Measurements from ENCODE around the gene LRRC17. TPM values are rescaled to one million over a fixed set of nuclear protein-coding genes. Genes with fewer than 3 reads are reported as not detected.
A peak's percentile ranks its signal among the peaks of the same experiment; 100 is the strongest.

The LRRC17 gene
- total RNA-seq, 6 experiments from 2014 or later, result 0.64 to 1.8 (median 1.3) TPM

GRCh38 chr7:102890292-102890970 lies 22.4 kb upstream of the LRRC17 start:
- ATAC-seq, result peak in 1 of 4 donors; percentile 31
- no peaks in the 10 kb centered on the region for H3K36me3 ChIP-seq
- H3K27ac ChIP-seq, result no peak overlapping the region

GRCh38 chr7:102890971-102891692 lies 21.7 kb upstream of the LRRC17 start:
- TF ChIP-seq POLR2A (IDR thresholded peaks at IDR 0.05), result no peak
- TF ChIP-seq CTCF (IDR thresholded peaks at IDR 0.05), result no peak
- DNase-seq (no peak), ATAC-seq (no peak)
- no peaks in the 10 kb centered on the region for H3K36me3 ChIP-seq
- WGBS (ENCODE audit: insufficient coverage, low coverage, low lambda C conversion rate, missing lambda C conversion rate), result 69% methylated on average over 5 of the region's 5 CpGs
- H3K9me3 ChIP-seq, result no peaks in the 10 kb centered on the region
- no peak overlapping the region for H3K27ac ChIP-seq
- H3K27me3 ChIP-seq, result no peaks in the 10 kb centered on the region
- no peak overlapping the region for H3K4me3 ChIP-seq
- H3K4me1 ChIP-seq, result no peaks in the 10 kb centered on the region
- intact Hi-C loops (cut with DNase I), result no loop called here

More at GRCh38 chr7:102890292-102890970, 22.4 kb upstream of the LRRC17 start:
- WGBS (ENCODE audit: insufficient coverage, low coverage, low lambda C conversion rate, missing lambda C conversion rate), result 69% methylated on average over 2 of the region's 2 CpGs
- Histone ChIP-seq H3K9me3 (no peaks in the 10 kb centered on the region), H3K4me1 (no peaks in the 10 kb centered on the region), H3K27me3 (no peaks in the 10 kb centered on the region), H3K4me3 (no peak overlapping the region)
- DNase-seq, result no peak
- intact Hi-C loops (cut with DNase I), result no loop called here
- TF ChIP-seq CTCF (IDR thresholded peaks at IDR 0.05) (no peak), POLR2A (IDR thresholded peaks at IDR 0.05) (no peak)

GRCh38 chr7:102891693-102892261 lies 21.0 kb upstream of the LRRC17 start:
- no peaks in the 10 kb centered on the region for H3K4me1 ChIP-seq
- no peaks in the 10 kb centered on the region for H3K9me3 ChIP-seq
- no peak overlapping the region for H3K4me3 ChIP-seq
- WGBS (ENCODE audit: insufficient coverage, low coverage, low lambda C conversion rate, missing lambda C conversion rate), result 72% methylated on average over 1 of the region's 1 CpG
- no peak for TF ChIP-seq POLR2A (IDR thresholded peaks at IDR 0.05)
- no peak for TF ChIP-seq CTCF (IDR thresholded peaks at IDR 0.05)
- no peak overlapping the region for H3K27ac ChIP-seq
- ATAC-seq, result peak in 1 of 4 donors; percentile 74
- DNase-seq, result no peak
- intact Hi-C loops (cut with DNase I), result no loop called here
- no peaks in the 10 kb centered on the region for H3K36me3 ChIP-seq
- H3K27me3 ChIP-seq, result no peaks in the 10 kb centered on the region

- no peaks in the 10 kb centered on the region for H3K27me3 ChIP-seq
- intact Hi-C loops (cut with DNase I), result no loop called here
- H3K27ac ChIP-seq, result no peak overlapping the region
- no peaks in the 10 kb centered on the region for H3K36me3 ChIP-seq
- TF ChIP-seq CTCF (IDR thresholded peaks at IDR 0.05), result no peak
- TF ChIP-seq POLR2A (IDR thresholded peaks at IDR 0.05), result no peak
- DNase-seq (no peak), ATAC-seq (peak; percentile 33 to 76 (median 49))
- no peaks in the 10 kb centered on the region for H3K4me1 ChIP-seq
- no peak overlapping the region for H3K4me3 ChIP-seq
- WGBS (ENCODE audit: insufficient coverage, low coverage, low lambda C conversion rate, missing lambda C conversion rate), result 35% methylated on average over 1 of the region's 1 CpG
- H3K9me3 ChIP-seq, result no peaks in the 10 kb centered on the region
Measured at GRCh38 chr7:102892631-102893278, 20.0 kb upstream of the LRRC17 start.

Measured in right lobe of liver (tissue), 6 donors.